SK-N-SH (cell line): ENCODE data around the gene BEX3. TPM values are rescaled to one million over a fixed set of nuclear protein-coding genes. Genes with fewer than 3 reads are reported as not detected.

Experiments used
- CTCF ChIA-PET: fragments of 300-600, 350-600 bp; formaldehyde crosslinking; extraction: SDS; loops from one replicate; lab custom pipeline; 2021; lab: Yijun Ruan, JAX
- POLR2A ChIA-PET: fragments of 350-600 bp; sonication (Branson Sonifier 250); formaldehyde crosslinking; extraction: SDS; loops from one replicate; lab custom pipeline; 2020; ENCODE audit warnings: antibody characterized with exemption, inconsistent platforms; lab: Yijun Ruan, JAX
- DNase-seq: peaks from one replicate; pipeline ENCODE4 v3.0.0; 2012
- H2AFZ ChIP-seq: fragments of 200-600 bp; sonication (generic); 2 replicates; pipeline ENCODE4 v1.8.1; 2016; ENCODE audit warnings: antibody characterized with exemption, mild to moderate bottlenecking, low read depth
- H3F3A ChIP-seq: fragments of 200-600 bp; sonication (generic); replicated peaks from 2 replicates; pipeline ENCODE3; 2016; ENCODE audit warnings: antibody characterized with exemption, mild to moderate bottlenecking; ENCODE audit not compliant: insufficient read depth
- H3K27ac ChIP-seq, 2 experiments: fragments of 200-500 bp in 1 of 2; fragments of 200-600 bp in 1 of 2; sonication (Bioruptor generic) in 1 of 2; sonication (generic), shearing (Covaris generic) in 1 of 2; 2 replicates each; pipeline versions ENCODE4 v1.5.1 to v1.6.1; 2014 to 2016; ENCODE audit warnings: low read depth in 2 of 2, inconsistent platforms in 1 of 2, low read length in 1 of 2, mild to moderate bottlenecking in 1 of 2, mixed read lengths in 1 of 2
- H3K27me3 ChIP-seq: fragments of 200-600 bp; sonication (generic), shearing (Covaris generic); 2 replicates; pipeline ENCODE4 v1.6.1; 2016; ENCODE audit warnings: mixed run types; ENCODE audit not compliant: insufficient read depth
- H3K36me3 ChIP-seq, 2 experiments: fragments of 200-500 bp in 1 of 2; fragments of 200-600 bp in 1 of 2; sonication (Bioruptor generic) in 1 of 2; sonication (generic) in 1 of 2; replicated peaks in 1 of 2; 2 replicates each; pipeline versions ENCODE3 to v1.5.1; 2014 to 2016; ENCODE audit warnings: low read length in 1 of 2, mild to moderate bottlenecking in 1 of 2; ENCODE audit not compliant: insufficient read depth in 2 of 2, control insufficient read depth in 1 of 2
- H3K4me1 ChIP-seq, 2 experiments: fragments of 200-500 bp in 1 of 2; fragments of 200-600 bp in 1 of 2; sonication (Bioruptor generic) in 1 of 2; sonication (generic), shearing (Covaris generic) in 1 of 2; 2 replicates each; pipeline versions ENCODE4 v1.5.1 to v1.6.1; 2014 to 2016; ENCODE audit warnings: low read depth in 1 of 2, low read length in 1 of 2, mixed run types in 1 of 2; ENCODE audit not compliant: insufficient read depth in 2 of 2, control insufficient read depth in 1 of 2
- H3K4me2 ChIP-seq: fragments of 200-600 bp; sonication (generic), shearing (Covaris generic); 2 replicates; pipeline ENCODE4 v1.6.1; 2017; ENCODE audit warnings: mixed run types
- H3K4me3 ChIP-seq, 2 experiments: fragments of 200-500 bp in 1 of 2; fragments of 200-600 bp in 1 of 2; sonication (Bioruptor generic) in 1 of 2; sonication (generic), shearing (Covaris generic) in 1 of 2; 2 replicates each; pipeline versions ENCODE4 v1.5.1 to v1.8.1; 2014 to 2016; ENCODE audit warnings: low read depth in 2 of 2, inconsistent platforms in 1 of 2, low read length in 1 of 2, mild to moderate bottlenecking in 1 of 2, mixed read lengths in 1 of 2, moderate library complexity in 1 of 2
- H3K79me2 ChIP-seq: fragments of 200-600 bp; sonication (generic); 2 replicates; pipeline ENCODE4 v1.8.1; 2017; ENCODE audit warnings: mild to moderate bottlenecking; ENCODE audit not compliant: insufficient read depth
- H3K9ac ChIP-seq: fragments of 200-600 bp; sonication (generic); 2 replicates; pipeline ENCODE4 v1.6.1; 2017; ENCODE audit warnings: mixed run types
- H3K9me2 ChIP-seq: fragments of 200-600 bp; sonication (generic); 2 replicates; pipeline ENCODE4 v1.6.1; 2017; ENCODE audit warnings: mixed run types
- H3K9me3 ChIP-seq: fragments of 200-600 bp; sonication (generic); 2 replicates; pipeline ENCODE4 v1.6.1; 2017; ENCODE audit warnings: mixed run types, mild to moderate bottlenecking, moderate library complexity
- H4K20me1 ChIP-seq: fragments of 200-600 bp; sonication (generic); 2 replicates; pipeline ENCODE4 v1.6.1; 2017; ENCODE audit warnings: mild to moderate bottlenecking, mixed run types; ENCODE audit not compliant: insufficient read depth
- CHD2 ChIP-seq: fragments of 150-350 bp; IDR thresholded peaks from 2 replicates; pipeline ENCODE4 v1.6.1; 2018; ENCODE audit warnings: low read length; ENCODE audit not compliant: partially characterized antibody
- ELF1 ChIP-seq: IDR thresholded peaks from 2 replicates; pipeline ENCODE4 v1.4.0; 2012
- EP300 ChIP-seq, 2 experiments: IDR thresholded peaks; 2 replicates each; pipeline versions ENCODE4 v1.4.0 to v1.6.1; 2012; ENCODE audit warnings: borderline replicate concordance in 1 of 2, low read depth in 1 of 2, low read length in 1 of 2
- EZH2phosphoT487 ChIP-seq: fragments of 200-600 bp; sonication (generic); IDR thresholded peaks from 2 replicates; pipeline ENCODE4 v1.6.1; 2017; ENCODE audit warnings: low read depth, mixed run types, mild to moderate bottlenecking, antibody characterized with exemption, moderate library complexity, borderline replicate concordance
- FOSL2 ChIP-seq: IDR thresholded peaks from 2 replicates; pipeline ENCODE4 v1.4.0; 2012; ENCODE audit warnings: low read depth, mild to moderate bottlenecking, moderate library complexity, borderline replicate concordance
- GABPA ChIP-seq: IDR thresholded peaks from 2 replicates; pipeline ENCODE4 v1.4.0; 2012; ENCODE audit warnings: low read depth, mild to moderate bottlenecking
- JUND ChIP-seq: IDR thresholded peaks from 2 replicates; pipeline ENCODE4 v1.4.0; 2012
- MEF2A ChIP-seq: IDR thresholded peaks from 2 replicates; pipeline ENCODE4 v1.4.0; 2012; ENCODE audit warnings: low read depth, borderline replicate concordance
- MXI1 ChIP-seq: IDR thresholded peaks from 2 replicates; pipeline ENCODE4 v1.6.1; 2012; ENCODE audit warnings: mild to moderate bottlenecking, low read depth, low read length, improper control_type of control experiment
- NFIC ChIP-seq: IDR thresholded peaks from 2 replicates; pipeline ENCODE4 v1.4.0; 2012; ENCODE audit warnings: borderline replicate concordance
- NRF1 ChIP-seq: IDR thresholded peaks from 2 replicates; pipeline ENCODE4 v1.6.1; 2012; ENCODE audit warnings: low read depth, mild to moderate bottlenecking, low read length
- RAD21 ChIP-seq: IDR thresholded peaks from 2 replicates; pipeline ENCODE4 v1.6.1; 2012; ENCODE audit warnings: mild to moderate bottlenecking, low read length
- SIN3A ChIP-seq: IDR thresholded peaks from 2 replicates; pipeline ENCODE4 v1.6.1; 2012; ENCODE audit warnings: low read depth, mild to moderate bottlenecking, low read length, moderate library complexity, borderline replicate concordance
- SMC3 ChIP-seq: IDR thresholded peaks from 2 replicates; pipeline ENCODE4 v1.6.1; 2012; ENCODE audit warnings: low read depth, low read length, improper control_type of control experiment
- TCF12 ChIP-seq: IDR thresholded peaks from 2 replicates; pipeline ENCODE4 v1.4.0; 2012
- YY1 ChIP-seq: IDR thresholded peaks from 2 replicates; pipeline ENCODE4 v1.4.0; 2012; ENCODE audit warnings: low read depth, mild to moderate bottlenecking
- WGBS: methylation state at CpG from one replicate; pipeline ENCODE4 v1.1.6; 2017; ENCODE audit warnings: low lambda C conversion rate; 5-methylcytosine and 5-hydroxymethylcytosine counted together
- polyA plus RNA-seq, 3 experiments: library from polyadenylated mRNA; depleted of rRNA; stranded (reverse); fragments of >200 nt; gene quantifications; 2 replicates each; pipeline ENCODE4 v1.2.3, GENCODE V29; 2012
- TF ChIP-seq, protein P1 (sequence below): fragments of 150-350 bp; IDR thresholded peaks from 2 replicates; pipeline ENCODE4 v1.6.1; 2016; ENCODE audit warnings: mild to moderate bottlenecking, low read depth, low read length
- TF ChIP-seq, protein P2 (sequence below): IDR thresholded peaks from 2 replicates; pipeline ENCODE4 v1.4.0; 2012; ENCODE audit warnings: low read depth, borderline replicate concordance
- TF ChIP-seq, protein P3 (sequence below): IDR thresholded peaks from 2 replicates; pipeline ENCODE4 v1.4.0; 2012; ENCODE audit warnings: low read depth, borderline replicate concordance

The BEX3 gene
- polyA plus RNA-seq, 1 of the 3 experiments (the other 2 are of a cell fraction), result 392 TPM

DNA sequence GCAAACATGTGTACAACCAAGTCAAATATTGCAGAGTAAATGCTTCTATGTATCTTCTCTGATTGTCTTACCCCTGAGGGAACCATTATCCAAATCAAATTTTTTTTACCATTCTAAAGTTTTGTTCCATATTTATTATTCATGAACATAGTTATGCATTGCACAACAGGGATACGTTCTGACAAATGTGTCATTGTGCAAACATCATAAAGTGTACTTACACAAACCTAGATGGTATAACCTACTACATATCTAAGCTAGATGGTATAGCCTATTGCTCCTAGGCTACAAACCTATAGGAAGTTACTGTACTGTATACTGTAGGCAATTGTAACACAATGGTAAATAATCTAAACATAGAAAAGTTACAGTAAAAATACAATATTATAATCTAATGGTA lies 23.4 kb downstream of the BEX3 start:
- CTCF ChIA-PET, result no interaction called here
- 28% methylated on average over 1 of the region's 1 CpG for WGBS
- Histone ChIP-seq H3K27ac (no peak overlapping the region), H3K36me3 (no peaks in the 10 kb centered on the region)
- TF ChIP-seq MEF2A (no peak), CHD2 (no peak), TCF12 (no peak), YY1 (no peak), JUND (no peak), FOSL2 (no peak)
- TF ChIP-seq, protein P1, sequence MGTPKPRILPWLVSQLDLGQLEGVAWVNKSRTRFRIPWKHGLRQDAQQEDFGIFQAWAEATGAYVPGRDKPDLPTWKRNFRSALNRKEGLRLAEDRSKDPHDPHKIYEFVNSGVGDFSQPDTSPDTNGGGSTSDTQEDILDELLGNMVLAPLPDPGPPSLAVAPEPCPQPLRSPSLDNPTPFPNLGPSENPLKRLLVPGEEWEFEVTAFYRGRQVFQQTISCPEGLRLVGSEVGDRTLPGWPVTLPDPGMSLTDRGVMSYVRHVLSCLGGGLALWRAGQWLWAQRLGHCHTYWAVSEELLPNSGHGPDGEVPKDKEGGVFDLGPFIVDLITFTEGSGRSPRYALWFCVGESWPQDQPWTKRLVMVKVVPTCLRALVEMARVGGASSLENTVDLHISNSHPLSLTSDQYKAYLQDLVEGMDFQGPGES, result no peak
- TF ChIP-seq, protein P2, sequence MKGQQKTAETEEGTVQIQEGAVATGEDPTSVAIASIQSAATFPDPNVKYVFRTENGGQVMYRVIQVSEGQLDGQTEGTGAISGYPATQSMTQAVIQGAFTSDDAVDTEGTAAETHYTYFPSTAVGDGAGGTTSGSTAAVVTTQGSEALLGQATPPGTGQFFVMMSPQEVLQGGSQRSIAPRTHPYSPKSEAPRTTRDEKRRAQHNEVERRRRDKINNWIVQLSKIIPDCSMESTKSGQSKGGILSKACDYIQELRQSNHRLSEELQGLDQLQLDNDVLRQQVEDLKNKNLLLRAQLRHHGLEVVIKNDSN, result no peak
- TF ChIP-seq, all 33 proteins: peak for 0
- H2AFZ ChIP-seq, result no peak overlapping the region
- no peaks in the 10 kb centered on the region for H4K20me1 ChIP-seq
- POLR2A ChIA-PET, result no interaction called here
- no peak for DNase-seq
- no peaks in the 10 kb centered on the region for H3F3A ChIP-seq
- peaks cover 0 to 5% of the 10 kb centered on the region in 2 experiments; a peak in 1 of 4 replicates for H3K4me1 ChIP-seq
- no peak overlapping the region for H3K9ac ChIP-seq
- no peaks in the 10 kb centered on the region; the same call in 1 of the 2 replicates for H3K27me3 ChIP-seq
- no peaks in the 10 kb centered on the region for H3K79me2 ChIP-seq
- H3K9me2 ChIP-seq, result no peaks in the 10 kb centered on the region
- H3K9me3 ChIP-seq, result no peaks in the 10 kb centered on the region
- H3K4me3 ChIP-seq, result no peak overlapping the region
- H3K4me2 ChIP-seq, result no peak overlapping the region

DNA sequence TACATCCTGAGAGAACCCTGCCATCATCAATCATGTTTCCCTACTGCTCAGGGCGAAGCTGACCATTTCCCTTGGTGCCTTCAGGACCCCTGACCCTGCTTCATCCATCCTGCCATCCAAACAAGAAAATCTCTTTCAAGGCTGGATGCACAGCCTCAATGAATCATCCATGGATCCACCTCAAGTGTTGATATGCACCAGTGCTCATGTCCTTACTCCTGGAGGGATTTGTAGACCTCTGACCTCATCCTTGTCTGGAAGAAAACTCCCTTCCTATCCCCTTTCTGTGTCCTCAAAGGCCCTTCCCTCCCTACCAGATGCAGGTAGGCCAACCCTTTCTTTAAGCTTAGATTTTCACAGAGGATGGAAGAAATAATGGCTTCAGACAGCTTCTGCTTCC lies 24.6 kb downstream of the BEX3 start:
- H3K4me2 ChIP-seq, result no peak overlapping the region
- no peak overlapping the region for H2AFZ ChIP-seq
- H3K9ac ChIP-seq, result no peak overlapping the region
- H3K4me3 ChIP-seq, result no peak overlapping the region
- no peak for TF ChIP-seq TCF12
- no peak for TF ChIP-seq SIN3A
- no peak for TF ChIP-seq FOSL2
- no peak for TF ChIP-seq EP300 (IDR thresholded peaks at IDR 0.05; ENCODE audit: borderline replicate concordance in 1 of 2, low read depth in 1 of 2, low read length in 1 of 2)
- no peak for TF ChIP-seq RAD21
- TF ChIP-seq MEF2A, result no peak
- TF ChIP-seq NFIC, result no peak
- TF ChIP-seq EZH2phosphoT487, result no peak
- TF ChIP-seq ELF1, result no peak
- no peak for TF ChIP-seq MXI1
- no peak for TF ChIP-seq SMC3
- no peak for TF ChIP-seq GABPA
- no peak for TF ChIP-seq NRF1
- TF ChIP-seq, protein P3, sequence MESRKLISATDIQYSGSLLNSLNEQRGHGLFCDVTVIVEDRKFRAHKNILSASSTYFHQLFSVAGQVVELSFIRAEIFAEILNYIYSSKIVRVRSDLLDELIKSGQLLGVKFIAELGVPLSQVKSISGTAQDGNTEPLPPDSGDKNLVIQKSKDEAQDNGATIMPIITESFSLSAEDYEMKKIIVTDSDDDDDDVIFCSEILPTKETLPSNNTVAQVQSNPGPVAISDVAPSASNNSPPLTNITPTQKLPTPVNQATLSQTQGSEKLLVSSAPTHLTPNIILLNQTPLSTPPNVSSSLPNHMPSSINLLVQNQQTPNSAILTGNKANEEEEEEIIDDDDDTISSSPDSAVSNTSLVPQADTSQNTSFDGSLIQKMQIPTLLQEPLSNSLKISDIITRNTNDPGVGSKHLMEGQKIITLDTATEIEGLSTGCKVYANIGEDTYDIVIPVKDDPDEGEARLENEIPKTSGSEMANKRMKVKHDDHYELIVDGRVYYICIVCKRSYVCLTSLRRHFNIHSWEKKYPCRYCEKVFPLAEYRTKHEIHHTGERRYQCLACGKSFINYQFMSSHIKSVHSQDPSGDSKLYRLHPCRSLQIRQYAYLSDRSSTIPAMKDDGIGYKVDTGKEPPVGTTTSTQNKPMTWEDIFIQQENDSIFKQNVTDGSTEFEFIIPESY, result no peak
- TF ChIP-seq, all 33 proteins: peak for 0
- POLR2A ChIA-PET, result no interaction called here
- H3K9me2 ChIP-seq, result no peaks in the 10 kb centered on the region
- H3K36me3 ChIP-seq, result no peaks in the 10 kb centered on the region
- no peaks in the 10 kb centered on the region for H3K9me3 ChIP-seq
- H4K20me1 ChIP-seq, result no peaks in the 10 kb centered on the region
- DNase-seq, result no peak
- CTCF ChIA-PET, result no interaction called here
- H3K4me1 ChIP-seq, result peaks cover 0 to 5% of the 10 kb centered on the region in 2 experiments; a peak in 2 of 4 replicates
- H3K79me2 ChIP-seq, result no peaks in the 10 kb centered on the region
- H3K27me3 ChIP-seq, result no peaks in the 10 kb centered on the region; the same call in 1 of the 2 replicates
- no peaks in the 10 kb centered on the region for H3F3A ChIP-seq
- 50% methylated on average over 1 of the region's 1 CpG for WGBS
- H3K27ac ChIP-seq, result no peak overlapping the region
